PC-3 (cell line): ENCODE results near the gene PDE6A. TPM values are rescaled to one million over a fixed set of nuclear protein-coding genes. Genes with fewer than 3 reads are reported as not detected.

Experiments used
- ATAC-seq: fragments of 200-7000 bp; cut with Tn5 transposase; 2 replicates; pipeline ENCODE4 v1.9.1; 2020; ENCODE audit warnings: mild to moderate bottlenecking, moderate library complexity
- BruUV-seq: library from RNA; stranded (reverse); fragments of 400-500 nt; replicated peaks from 2 replicates; lab custom pipeline; 2021; lab: Mats Ljungman, UMichigan
- CTCF ChIA-PET: fragments of 300-600 bp; sonication (Branson Sonifier 250); formaldehyde crosslinking; loops from one replicate; lab custom pipeline; 2022; ENCODE audit warnings: antibody characterized with exemption; lab: Charles Lee
- POLR2A ChIA-PET: fragments of 300-600 bp; sonication (Branson Sonifier 250); formaldehyde crosslinking; loops from one replicate; lab custom pipeline; 2022; ENCODE audit warnings: antibody characterized with exemption; ENCODE audit not compliant: unreplicated experiment; lab: Charles Lee
- DNase-seq: peaks from one replicate; pipeline ENCODE4 v3.0.0-alpha.2; 2015
- H2AFZ ChIP-seq: fragments of 300-600 bp; sonication (generic); 2 replicates; pipeline ENCODE4 v1.6.0; 2016; ENCODE audit warnings: antibody characterized with exemption, low read length
- H3F3A ChIP-seq: fragments of 300-600 bp; sonication (generic); one replicate; pipeline ENCODE4 v1.6.0; 2017; ENCODE audit warnings: antibody characterized with exemption, low read length, control low read depth, mild to moderate bottlenecking; ENCODE audit not compliant: unreplicated experiment
- H3K27ac ChIP-seq: fragments of 300-600 bp; sonication (generic); 2 replicates; pipeline ENCODE4 v1.5.1; 2016; ENCODE audit warnings: mild to moderate bottlenecking, low read length
- H3K27me3 ChIP-seq: fragments of 300-600 bp; sonication (generic); 2 replicates; pipeline ENCODE4 v1.6.1; 2016; ENCODE audit warnings: low read length, mixed read lengths
- H3K36me3 ChIP-seq: fragments of 300-600 bp; sonication (generic); 2 replicates; pipeline ENCODE4 v1.6.1; 2016; ENCODE audit warnings: low read depth, mixed run types, low read length, mixed read lengths
- H3K4me1 ChIP-seq: fragments of 300-600 bp; sonication (generic); 2 replicates; pipeline ENCODE4 v1.5.1; 2016; ENCODE audit warnings: low read length; ENCODE audit not compliant: insufficient read depth
- H3K4me2 ChIP-seq: fragments of 300-600 bp; sonication (generic); 2 replicates; pipeline ENCODE4 v1.6.0; 2016; ENCODE audit warnings: low read length
- H3K4me3 ChIP-seq: fragments of 300-600 bp; sonication (generic); 2 replicates; pipeline ENCODE4 v1.5.1; 2016; ENCODE audit warnings: mild to moderate bottlenecking, low read length, mixed read lengths
- H3K79me2 ChIP-seq: fragments of 300-600 bp; sonication (generic); 2 replicates; pipeline ENCODE4 v1.6.1; 2017; ENCODE audit warnings: low read length, mixed read lengths
- H3K9ac ChIP-seq: fragments of 300-600 bp; sonication (generic); 2 replicates; pipeline ENCODE4 v1.6.0; 2016; ENCODE audit warnings: mild to moderate bottlenecking, low read length
- H3K9me2 ChIP-seq: fragments of 300-600 bp; sonication (generic); replicated peaks from 2 replicates; pipeline ENCODE4 v1.6.1; 2016; ENCODE audit warnings: mixed run types, low read length, mixed read lengths
- H3K9me3 ChIP-seq: fragments of 300-600 bp; sonication (generic); 2 replicates; pipeline ENCODE4 v1.6.1; 2016; ENCODE audit warnings: low read length, mixed read lengths
- H4K20me1 ChIP-seq: fragments of 300-600 bp; sonication (generic); 2 replicates; pipeline ENCODE4 v1.6.1; 2016; ENCODE audit warnings: low read length, mixed read lengths
- EZH2 ChIP-seq: fragments of 300-600 bp; sonication (generic); IDR thresholded peaks from one replicate; pipeline ENCODE4 v1.6.1; 2017; ENCODE audit warnings: antibody characterized with exemption, mild to moderate bottlenecking, low read length; ENCODE audit not compliant: unreplicated experiment
- EZH2phosphoT487 ChIP-seq: fragments of 300-600 bp; sonication (generic); IDR thresholded peaks from 2 replicates; pipeline ENCODE4 v1.6.1; 2018; ENCODE audit warnings: mild to moderate bottlenecking, antibody characterized with exemption, low read length, borderline replicate concordance
- intact Hi-C: fragments of 100-400 bp; cut with micrococcal nuclease; formaldehyde crosslinking; loops from 2 replicates; pipeline ENCODE4 v1.9.0; 2023
- total RNA-seq: library from RNA; depleted of rRNA; stranded (reverse); fragments of >200 nt; gene quantifications from 2 replicates; pipeline ENCODE4 v1.2.3, GENCODE V29; 2014
- TF ChIP-seq, protein P1 (sequence below): fragments of 300-600 bp; sonication (generic); conservative IDR thresholded peaks from 2 replicates; pipeline ENCODE4 v1.5.1; 2017; ENCODE audit warnings: antibody characterized with exemption, low read depth, mild to moderate bottlenecking, low read length

The PDE6A gene
- total RNA-seq, 1 experiment from 2014 or later = not detected

DNA sequence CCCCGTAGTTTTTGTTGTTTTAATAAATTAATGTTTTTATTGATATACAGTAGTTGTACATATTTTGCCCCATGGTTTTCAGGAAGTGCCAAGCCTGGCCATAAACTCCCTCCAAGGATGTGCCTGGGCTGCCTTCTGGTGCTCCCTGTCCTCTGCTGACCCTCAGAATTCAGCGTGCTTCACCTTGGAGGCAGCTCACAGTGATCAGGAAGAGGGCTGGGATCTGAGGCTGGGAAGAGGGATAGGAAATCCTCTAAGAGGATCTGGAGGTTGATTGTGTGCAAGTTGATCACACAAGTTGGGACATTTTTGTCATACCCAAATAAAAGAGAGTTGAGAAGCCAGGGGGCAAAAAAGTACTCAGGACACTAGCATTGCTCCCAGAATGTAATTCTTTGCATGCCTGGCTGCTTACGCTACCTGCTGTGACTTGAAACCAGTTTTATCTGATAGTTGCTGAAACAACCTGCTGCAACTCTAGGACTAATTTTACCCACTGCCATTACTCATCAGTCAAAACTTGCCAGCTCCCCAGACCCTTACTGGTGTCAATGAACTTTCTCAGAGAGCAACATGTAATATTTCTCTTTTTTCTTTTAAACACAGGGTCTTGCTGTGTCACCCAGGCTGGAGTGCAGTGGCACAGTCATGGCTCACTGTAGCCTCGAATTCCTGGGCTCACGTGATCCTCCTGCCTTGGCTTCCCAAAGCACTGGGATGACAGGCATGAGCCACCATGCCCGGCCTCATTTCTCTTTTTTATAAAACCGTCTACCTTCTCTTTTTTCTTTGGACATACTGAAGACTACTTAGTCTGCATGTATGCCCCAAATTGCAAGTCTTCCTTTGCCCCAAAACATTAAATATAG, 29.0 kb downstream of the PDE6A start:
- no TSS peak for BruUV-seq
- Histone ChIP-seq H3K4me1 (0 out of 2 replicates have a peak, but pooled peaks cover 5% of the 10 kb centered on the region), H3K9ac (no peak overlapping the region), H4K20me1 (no peaks in the 10 kb centered on the region), H3K36me3 (no peaks in the 10 kb centered on the region), H3K4me3 (no peak overlapping the region), H3K9me3 (no peaks in the 10 kb centered on the region), H3K9me2 (no peaks in the 10 kb centered on the region), H3K79me2 (no peaks in the 10 kb centered on the region), H3F3A (no peaks in the 10 kb centered on the region), H3K27me3 (no peaks in the 10 kb centered on the region), H2AFZ (no peak overlapping the region), H3K4me2 (no peak overlapping the region), H3K27ac (no peak overlapping the region)
- intact Hi-C loops = no loop called here
- DNase-seq (peak; percentile 56), ATAC-seq (no peak)
- ChIA-PET POLR2A (no interaction called here), CTCF (interaction anchor here (0.6 kb wide), 2 partner anchors 234 to 358 kb away, joined by 9 to 11 read pairs; no protein-coding TSS in a partner anchor)
- TF ChIP-seq EZH2phosphoT487 (no peak), EZH2 (no peak)
- TF ChIP-seq, protein P1, sequence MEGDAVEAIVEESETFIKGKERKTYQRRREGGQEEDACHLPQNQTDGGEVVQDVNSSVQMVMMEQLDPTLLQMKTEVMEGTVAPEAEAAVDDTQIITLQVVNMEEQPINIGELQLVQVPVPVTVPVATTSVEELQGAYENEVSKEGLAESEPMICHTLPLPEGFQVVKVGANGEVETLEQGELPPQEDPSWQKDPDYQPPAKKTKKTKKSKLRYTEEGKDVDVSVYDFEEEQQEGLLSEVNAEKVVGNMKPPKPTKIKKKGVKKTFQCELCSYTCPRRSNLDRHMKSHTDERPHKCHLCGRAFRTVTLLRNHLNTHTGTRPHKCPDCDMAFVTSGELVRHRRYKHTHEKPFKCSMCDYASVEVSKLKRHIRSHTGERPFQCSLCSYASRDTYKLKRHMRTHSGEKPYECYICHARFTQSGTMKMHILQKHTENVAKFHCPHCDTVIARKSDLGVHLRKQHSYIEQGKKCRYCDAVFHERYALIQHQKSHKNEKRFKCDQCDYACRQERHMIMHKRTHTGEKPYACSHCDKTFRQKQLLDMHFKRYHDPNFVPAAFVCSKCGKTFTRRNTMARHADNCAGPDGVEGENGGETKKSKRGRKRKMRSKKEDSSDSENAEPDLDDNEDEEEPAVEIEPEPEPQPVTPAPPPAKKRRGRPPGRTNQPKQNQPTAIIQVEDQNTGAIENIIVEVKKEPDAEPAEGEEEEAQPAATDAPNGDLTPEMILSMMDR = no peak

DNA sequence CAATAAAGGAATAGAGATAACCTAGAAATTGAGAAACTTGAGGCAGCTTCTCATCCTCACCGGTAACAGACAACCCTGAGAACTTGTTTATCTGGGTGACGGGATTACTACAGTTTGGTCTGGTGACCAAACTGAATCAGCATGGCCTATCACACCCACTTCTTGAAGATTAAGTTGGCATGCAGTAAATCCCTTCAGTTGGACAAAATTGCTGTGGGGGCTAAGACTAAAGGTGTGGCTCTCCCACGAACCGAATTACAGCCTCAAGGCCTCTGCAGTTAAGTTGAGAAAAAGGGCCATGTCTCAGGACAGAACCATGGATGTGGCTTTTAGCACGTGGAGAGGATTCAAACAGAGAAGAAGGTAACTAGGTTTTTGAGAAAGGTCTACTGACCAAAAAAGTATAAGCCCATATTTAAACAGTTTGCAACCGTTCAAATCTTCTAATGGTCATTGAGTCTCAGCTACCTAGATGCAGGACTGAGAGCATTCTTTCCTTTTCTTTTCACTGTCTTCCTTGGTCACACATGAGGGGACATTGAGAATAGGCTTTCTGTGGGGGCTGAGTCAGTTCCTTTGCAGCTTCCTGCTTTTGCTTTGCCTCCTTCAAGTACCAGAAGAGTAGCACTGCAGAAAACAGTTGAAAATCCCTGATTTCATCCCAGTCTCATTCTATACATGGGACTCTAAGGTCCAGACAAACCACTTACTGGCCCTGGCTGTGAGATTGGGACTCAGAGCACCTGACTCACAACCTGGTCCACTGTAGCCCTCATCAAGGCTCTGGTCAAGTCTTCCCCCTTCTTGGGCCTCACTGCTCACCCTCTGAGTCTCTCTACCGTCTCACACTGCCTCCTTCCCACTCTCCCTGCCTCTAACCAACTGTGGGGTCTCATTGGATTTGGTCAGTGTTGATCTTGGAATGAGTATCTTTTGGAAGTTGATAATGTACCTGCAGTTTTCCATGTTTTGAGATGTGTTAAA, 30.9 kb downstream of the PDE6A start:
- Histone ChIP-seq H3K9ac (no peak overlapping the region), H3K9me3 (no peaks in the 10 kb centered on the region), H2AFZ (no peak overlapping the region), H3K36me3 (no peaks in the 10 kb centered on the region), H3K4me2 (no peak overlapping the region), H3K4me1 (0 out of 2 replicates have a peak, but pooled peaks cover 5% of the 10 kb centered on the region), H3K27me3 (no peaks in the 10 kb centered on the region), H3K27ac (no peak overlapping the region), H3K9me2 (no peaks in the 10 kb centered on the region), H3F3A (no peaks in the 10 kb centered on the region), H3K79me2 (no peaks in the 10 kb centered on the region), H4K20me1 (no peaks in the 10 kb centered on the region), H3K4me3 (no peak overlapping the region)
- no peak; the same call in 1 of the 2 replicates for ATAC-seq
- no peak for DNase-seq
- intact Hi-C loops = no loop called here
- TF ChIP-seq EZH2phosphoT487 (no peak), EZH2 (no peak)
- BruUV-seq = no TSS peak
- CTCF ChIA-PET = interaction anchor here (0.5 kb wide), 1 partner anchor 80 kb away, joined by 3 read pairs; no protein-coding TSS in a partner anchor
- POLR2A ChIA-PET = no interaction called here
